Measurements from ENCODE around the gene CTBP2. TPM values are rescaled to one million over a fixed set of nuclear protein-coding genes. Genes with fewer than 3 reads are reported as not detected.

Gene CTBP2
- total RNA-seq, 1 experiment from 2014 or later, result 125 TPM

- peaks cover 5% of the 10 kb centered on the region; the same call in 1 of the 2 replicates for H3K4me1 ChIP-seq (ENCODE audit: control insufficient read depth, insufficient read depth, low read length)
- in situ Hi-C loops (cut with HindIII; ENCODE audit: low pct_unique_long_range_greater_than_20kb, low sequenced_read_pairs) (no loop called here), intact Hi-C loops (cut with micrococcal nuclease; ENCODE audit: unreplicated experiment) (no loop called here)
- no peak for DNase-seq (ENCODE audit: low read depth, low spot score)
- no TSS peak for BruUV-seq (replicated peaks)
- H3K36me3 ChIP-seq (ENCODE audit: control insufficient read depth, insufficient read depth, low read length), result no peaks in the 10 kb centered on the region
- H3K27me3 ChIP-seq (ENCODE audit: control insufficient read depth, insufficient read depth, low read length), result no peaks in the 10 kb centered on the region
- H3K9me3 ChIP-seq (ENCODE audit: control insufficient read depth, insufficient read depth, low read depth, low read length), result no peaks in the 10 kb centered on the region
- TF ChIP-seq TCF7L2 (IDR thresholded peaks at IDR 0.05; ENCODE audit: low read depth, low read length) (no peak), POLR2AphosphoS5 (IDR thresholded peaks at IDR 0.05; ENCODE audit: low read depth, low read length) (no peak), CTCF (IDR thresholded peaks at IDR 0.05) (no peak), REST (IDR thresholded peaks at IDR 0.05; ENCODE audit: insufficient read depth in 1 of 2, low read depth in 2 of 2, low read length in 1 of 2) (no peak), SIN3A (IDR thresholded peaks at IDR 0.05; ENCODE audit: borderline replicate concordance, insufficient read depth, low read depth, low read length) (no peak)
- no peak for ATAC-seq
- ChIA-PET CTCF (no interaction called here), POLR2A (no interaction called here)
- no peak overlapping the region for H3K27ac ChIP-seq (ENCODE audit: low read length)
- H3K4me3 ChIP-seq (ENCODE audit: low read depth in 2 of 2, low read length in 2 of 2), result no peak overlapping the region
Measured at GRCh38 chr10:125095228-125095627, 65.1 kb downstream of the CTBP2 start.

- Histone ChIP-seq H3K36me3 (ENCODE audit: control insufficient read depth, insufficient read depth, low read length) (no peaks in the 10 kb centered on the region), H3K27ac (ENCODE audit: low read length) (no peak overlapping the region), H3K9me3 (ENCODE audit: control insufficient read depth, insufficient read depth, low read depth, low read length) (no peaks in the 10 kb centered on the region), H3K4me1 (ENCODE audit: control insufficient read depth, insufficient read depth, low read length) (peaks cover 5% of the 10 kb centered on the region; the same call in 1 of the 2 replicates), H3K4me3 (ENCODE audit: low read depth in 2 of 2, low read length in 2 of 2) (no peak overlapping the region), H3K27me3 (ENCODE audit: control insufficient read depth, insufficient read depth, low read length) (no peaks in the 10 kb centered on the region)
- TF ChIP-seq SIN3A (IDR thresholded peaks at IDR 0.05; ENCODE audit: borderline replicate concordance, insufficient read depth, low read depth, low read length), result no peak
- no peak for TF ChIP-seq REST (IDR thresholded peaks at IDR 0.05; ENCODE audit: insufficient read depth in 1 of 2, low read depth in 2 of 2, low read length in 1 of 2)
- TF ChIP-seq CTCF (IDR thresholded peaks at IDR 0.05), result no peak
- TF ChIP-seq TCF7L2 (IDR thresholded peaks at IDR 0.05; ENCODE audit: low read depth, low read length), result no peak
- TF ChIP-seq POLR2AphosphoS5 (IDR thresholded peaks at IDR 0.05; ENCODE audit: low read depth, low read length), result no peak
- in situ Hi-C loops (cut with HindIII; ENCODE audit: low pct_unique_long_range_greater_than_20kb, low sequenced_read_pairs), result no loop called here
- intact Hi-C loops (cut with micrococcal nuclease; ENCODE audit: unreplicated experiment), result no loop called here
- CTCF ChIA-PET, result no interaction called here
- ATAC-seq (no peak), DNase-seq (ENCODE audit: low read depth, low spot score) (no peak)
- BruUV-seq (replicated peaks), result no TSS peak
- POLR2A ChIA-PET, result no interaction called here
Measured at GRCh38 chr10:125094806-125095205, 65.6 kb downstream of the CTBP2 start.

Data from Panc1 (cell line).